GM18502 (cell line): ENCODE results near the gene RRP12.

Experiments used
- ATAC-seq: cut with Tn5 transposase; IDR thresholded peaks from one replicate; pipeline ENCODE4 v1.9.1; 2021; ENCODE audit warnings: mild to moderate bottlenecking; ENCODE audit not compliant: unreplicated experiment, poor library complexity

The RRP12 gene

GRCh38 chr10:97320480-97321031, 80.6 kb downstream of the RRP12 start:
- no peak for ATAC-seq

- peak; percentile 36 for ATAC-seq
These were observed 81.3 kb downstream of the RRP12 start for GRCh38 chr10:97319671-97320479.

- peak; percentile 83 for ATAC-seq
These were observed 82.1 kb downstream of the RRP12 start, which contains the start of gene FRAT1 for GRCh38 chr10:97318772-97319651. TSS of gene FRAT1 (plus strand) at chr10:97319271. CDS start at chr10:97319454, 183 bp downstream.

GRCh38 chr10:97314671-97315070, 86.5 kb downstream of the RRP12 start:
- no peak for ATAC-seq

- no peak for ATAC-seq
These were observed 88.2 kb downstream of the RRP12 start for GRCh38 chr10:97312897-97313296.

GRCh38 chr10:97311111-97311626, 90.0 kb downstream of the RRP12 start:
- no peak for ATAC-seq

- ATAC-seq = no peak
These were observed 93.0 kb downstream of the RRP12 start for GRCh38 chr10:97307866-97308780.

GRCh38 chr10:97307441-97307840, 93.7 kb downstream of the RRP12 start:
- no peak for ATAC-seq
